Head of caudate nucleus (tissue), 42 donors: ENCODE data around the gene CPTP.
A peak's percentile ranks its signal among the peaks of the same experiment; 100 is the strongest.

Source experiments
- DNase-seq, 42 donors: peaks; one replicate each; pipeline versions ENCODE4 v3.0.0 to v3.0.0-alpha.2; 2020 to 2021; ENCODE audit warnings: mixed read lengths in 7 of 42
- intact Hi-C: fragments of 100-400 bp; cut with DNase I; formaldehyde crosslinking; loops from one replicate; pipeline ENCODE4 v1.15.0; 2022

Gene CPTP

GRCh38 chr1:1304331-1305299, 20.0 kb upstream of the CPTP start:
- DNase-seq, result peak; percentile 93 to 99 (median 97)
- intact Hi-C loops, result no loop called here

- intact Hi-C loops, result no loop called here
- peak in 35 of 42 donors; percentile 33 to 85 (median 63) for DNase-seq
These were observed 19.1 kb upstream of the CPTP start for GRCh38 chr1:1305300-1306069.

GRCh38 chr1:1306070-1306660, 18.4 kb upstream of the CPTP start:
- intact Hi-C loops, result no loop called here

GRCh38 chr1:1306661-1307260, 17.8 kb upstream of the CPTP start:
- intact Hi-C loops, result no loop called here

More at GRCh38 chr1:1306070-1306660, 18.4 kb upstream of the CPTP start:
- peak in 4 of 42 donors; percentile 33 to 48 (median 40) for DNase-seq

GRCh38 chr1:1307261-1307922, 17.2 kb upstream of the CPTP start:
- DNase-seq, result peak in 14 of 42 donors; percentile 26 to 68 (median 50)
- intact Hi-C loops, result no loop called here

More at GRCh38 chr1:1306661-1307260, 17.8 kb upstream of the CPTP start:
- peak in 16 of 42 donors; percentile 28 to 60 (median 48) for DNase-seq

GRCh38 chr1:1307923-1308755, 16.5 kb upstream of the CPTP start, which contains the start of the genes ACAP3 and PUSL1:
Gene ACAP3, minus strand, starts transcription at chr1:1307930. Its CDS starts 115 bp downstream, at chr1:1307815.
Gene PUSL1, plus strand, starts transcription at chr1:1308597. Its CDS starts 47 bp downstream, at chr1:1308644.
- intact Hi-C loops, result no loop called here

GRCh38 chr1:1308756-1309250, 15.8 kb upstream of the CPTP start:
- DNase-seq, result no peak
- intact Hi-C loops, result no loop called here

More at GRCh38 chr1:1307923-1308755, 16.5 kb upstream of the CPTP start, which contains the start of the genes ACAP3 and PUSL1:
- DNase-seq, result peak; percentile 73 to 95 (median 88)

GRCh38 chr1:1309251-1310108, 15.1 kb upstream of the CPTP start:
- intact Hi-C loops, result no loop called here
- peak in 1 of 42 donors; percentile 31 for DNase-seq

GRCh38 chr1:1310109-1310385, 14.6 kb upstream of the CPTP start:
- intact Hi-C loops, result no loop called here
- DNase-seq, result no peak

GRCh38 chr1:1310476-1311053, 14.0 kb upstream of the CPTP start:
- no peak for DNase-seq
- intact Hi-C loops, result no loop called here

GRCh38 chr1:1311107-1312104, 13.2 kb upstream of the CPTP start:
- intact Hi-C loops, result no loop called here
- DNase-seq, result no peak

- no peak for DNase-seq
- intact Hi-C loops, result no loop called here
These were observed 11.9 kb upstream of the CPTP start for GRCh38 chr1:1312450-1313314.

- intact Hi-C loops, result no loop called here
- no peak for DNase-seq
These were observed 10.9 kb upstream of the CPTP start for GRCh38 chr1:1313500-1314236.
